HCT116 (cell line): Measurements from ENCODE around the gene RIBC2.

Experiments used
- EZH2 ChIP-seq: fragments of 200-600 bp; sonication (generic); IDR thresholded peaks from 2 replicates; pipeline ENCODE4 v1.6.1; 2017; ENCODE audit warnings: antibody characterized with exemption, mixed run types
- EZH2phosphoT487 ChIP-seq: fragments of 200-600 bp; IDR thresholded peaks from 2 replicates; pipeline ENCODE4 v1.6.1; 2018; ENCODE audit warnings: antibody characterized with exemption, borderline replicate concordance
- MAX ChIP-seq: IDR thresholded peaks from 2 replicates; pipeline ENCODE4 v1.6.1; 2012
- POLR2A ChIP-seq: IDR thresholded peaks from 2 replicates; pipeline ENCODE4 v1.7.0; 2011; ENCODE audit warnings: borderline replicate concordance; ENCODE audit not compliant: insufficient read depth, insufficient read length; ENCODE audit errors: extremely low read depth
- POLR2AphosphoS5 ChIP-seq: IDR thresholded peaks from 2 replicates; pipeline ENCODE4 v1.6.1; 2011; ENCODE audit warnings: mild to moderate bottlenecking, low read depth, low read length, moderate library complexity
- RAD21 ChIP-seq: IDR thresholded peaks from 2 replicates; pipeline ENCODE4 v1.6.1; 2012; ENCODE audit warnings: low read depth, mild to moderate bottlenecking
- SIN3A ChIP-seq: IDR thresholded peaks from 2 replicates; pipeline ENCODE4 v1.6.1; 2012; ENCODE audit warnings: low read depth
- YY1 ChIP-seq: IDR thresholded peaks from 2 replicates; pipeline ENCODE4 v1.6.1; 2011; ENCODE audit warnings: low read length, low read depth, moderate library complexity, mild to moderate bottlenecking; ENCODE audit not compliant: insufficient replicate concordance; ENCODE audit errors: extremely low read depth
- TF ChIP-seq, protein P1 (sequence below), 3 experiments: fragments of 200-600 bp in 1 of 3; sonication (generic) in 1 of 3; IDR thresholded peaks in 2 of 3; conservative IDR thresholded peaks in 1 of 3; 2 replicates each; pipeline ENCODE4 v1.5.1; 2012 to 2017; ENCODE audit warnings: low read depth in 2 of 3, low read length in 2 of 3, antibody characterized with exemption in 1 of 3, borderline replicate concordance in 1 of 3, control low read depth in 1 of 3, mild to moderate bottlenecking in 1 of 3, mixed read lengths in 1 of 3, mixed run types in 1 of 3, moderate library complexity in 1 of 3; ENCODE audit not compliant: insufficient read depth in 1 of 3

DNA sequence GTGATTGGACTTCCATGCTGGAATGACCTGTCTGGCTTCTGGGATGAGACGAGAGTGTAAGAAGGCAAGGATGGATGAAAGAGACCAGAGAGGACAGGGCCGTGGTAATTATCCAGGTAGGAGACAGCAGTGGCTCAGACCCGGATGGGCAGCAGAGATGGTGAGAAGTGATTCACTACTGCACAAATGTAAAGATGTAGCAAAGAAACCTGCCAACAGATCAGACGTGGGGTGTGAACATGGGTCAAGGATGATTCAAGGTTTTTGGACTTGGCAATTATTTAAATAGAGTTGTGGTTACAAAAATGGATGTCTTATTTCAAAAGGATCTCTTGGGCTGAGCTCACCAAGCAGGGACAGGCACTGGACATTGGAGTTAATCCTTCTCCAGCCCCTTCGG lies 32.7 kb downstream of the RIBC2 start:
- TF ChIP-seq MAX (no peak), POLR2A (no peak), RAD21 (no peak), EZH2 (no peak), POLR2AphosphoS5 (no peak), EZH2phosphoT487 (no peak), YY1 (no peak), SIN3A (no peak)
- TF ChIP-seq, protein P1, sequence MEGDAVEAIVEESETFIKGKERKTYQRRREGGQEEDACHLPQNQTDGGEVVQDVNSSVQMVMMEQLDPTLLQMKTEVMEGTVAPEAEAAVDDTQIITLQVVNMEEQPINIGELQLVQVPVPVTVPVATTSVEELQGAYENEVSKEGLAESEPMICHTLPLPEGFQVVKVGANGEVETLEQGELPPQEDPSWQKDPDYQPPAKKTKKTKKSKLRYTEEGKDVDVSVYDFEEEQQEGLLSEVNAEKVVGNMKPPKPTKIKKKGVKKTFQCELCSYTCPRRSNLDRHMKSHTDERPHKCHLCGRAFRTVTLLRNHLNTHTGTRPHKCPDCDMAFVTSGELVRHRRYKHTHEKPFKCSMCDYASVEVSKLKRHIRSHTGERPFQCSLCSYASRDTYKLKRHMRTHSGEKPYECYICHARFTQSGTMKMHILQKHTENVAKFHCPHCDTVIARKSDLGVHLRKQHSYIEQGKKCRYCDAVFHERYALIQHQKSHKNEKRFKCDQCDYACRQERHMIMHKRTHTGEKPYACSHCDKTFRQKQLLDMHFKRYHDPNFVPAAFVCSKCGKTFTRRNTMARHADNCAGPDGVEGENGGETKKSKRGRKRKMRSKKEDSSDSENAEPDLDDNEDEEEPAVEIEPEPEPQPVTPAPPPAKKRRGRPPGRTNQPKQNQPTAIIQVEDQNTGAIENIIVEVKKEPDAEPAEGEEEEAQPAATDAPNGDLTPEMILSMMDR (IDR thresholded peaks at IDR 0.05 in 2 of 3, conservative IDR thresholded peaks at IDR 0.05 in 1 of 3; ENCODE audit: borderline replicate concordance in 1 of 3, insufficient read depth in 1 of 3, low read depth in 2 of 3, low read length in 2 of 3) = no peak
